Medulla oblongata (tissue), 1 donor: ENCODE results near the gene ADGRE3.
"Not testable (repeated sequence)": the region's sequence is repeated elsewhere in the genome, so short reads cannot be mapped to it uniquely, and the experiment has no call there.

Experiments
- DNase-seq: peaks from one replicate; pipeline ENCODE4 v3.0.0-alpha.2; 2015; ENCODE audit errors: extremely low spot score

The ADGRE3 gene

DNA sequence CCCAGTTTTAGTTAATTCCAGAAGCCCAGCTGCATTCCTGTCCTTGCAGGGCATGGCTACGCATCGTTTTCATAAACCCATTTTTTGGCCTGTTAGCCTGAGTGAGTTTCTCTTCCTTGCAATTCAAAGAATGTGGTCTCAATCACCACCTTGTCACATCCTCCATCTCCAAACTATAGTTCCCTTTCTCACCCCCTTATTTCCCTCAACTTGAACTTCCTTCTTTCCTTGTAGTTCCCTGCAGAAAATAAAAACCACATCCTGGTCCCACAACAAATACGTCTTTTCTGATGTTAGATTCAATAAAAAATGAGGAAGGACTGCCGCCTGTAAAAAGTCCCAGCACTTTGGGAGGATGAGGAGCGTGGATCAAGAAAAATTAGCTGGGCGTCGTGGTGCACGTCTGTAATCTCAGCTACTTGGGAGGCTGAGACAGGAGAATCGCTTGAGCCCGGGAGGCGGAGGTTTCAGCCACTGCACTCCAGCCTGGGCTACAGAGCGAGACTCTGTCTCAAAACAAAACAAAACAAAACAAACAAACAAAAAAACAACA is 13.2 kb downstream of the ADGRE3 start:
- peak; percentile 72 for DNase-seq

DNA sequence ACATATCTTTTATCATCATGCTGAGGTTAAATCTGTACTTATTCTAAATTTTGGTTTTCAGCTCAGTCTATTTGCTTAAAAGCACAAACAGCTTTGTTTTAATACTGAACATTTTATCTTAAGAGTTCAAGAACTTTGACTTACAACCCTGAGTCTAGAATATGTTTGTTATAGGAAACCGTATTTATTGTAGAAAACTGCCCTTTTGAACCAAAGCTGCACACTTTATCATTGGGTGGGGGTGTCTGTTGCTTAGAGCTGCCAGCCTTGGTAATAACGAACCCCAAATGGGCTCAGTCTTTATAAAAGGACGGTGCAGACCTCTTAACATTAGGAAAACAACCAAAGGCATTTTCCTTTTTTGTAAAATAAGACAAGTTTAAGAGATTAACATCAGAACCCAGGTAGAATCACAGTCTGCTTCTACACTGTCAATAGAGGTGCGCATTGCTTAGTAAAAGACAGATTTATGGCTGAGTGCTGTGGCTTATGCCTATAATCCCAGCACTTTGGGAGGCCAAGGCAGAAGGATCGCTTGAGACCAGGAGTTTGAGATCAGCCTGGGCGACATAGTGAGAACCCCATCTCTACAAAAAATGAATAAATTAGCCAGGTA is 14.7 kb downstream of the ADGRE3 start:
- no peak for DNase-seq

DNA sequence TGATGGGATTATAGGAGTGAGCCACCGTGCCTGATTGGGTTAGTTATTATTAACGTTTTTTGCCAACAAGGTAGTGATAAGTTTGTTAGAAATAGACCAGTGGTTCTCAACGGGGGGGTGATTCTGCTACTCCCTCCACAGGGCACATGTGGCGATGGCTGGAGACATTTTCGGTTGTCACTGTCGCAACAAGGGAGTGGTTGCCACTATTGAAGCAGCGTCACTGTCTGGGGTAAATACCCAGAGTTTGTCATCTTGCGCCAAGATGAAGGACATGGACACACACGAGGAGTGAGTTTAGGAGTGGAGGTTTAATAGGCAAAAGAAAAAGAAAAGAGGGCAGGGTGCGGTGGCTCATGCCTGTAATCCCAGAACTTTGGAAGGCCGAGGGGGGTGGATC is 18.9 kb downstream of the ADGRE3 start:
- no peak for DNase-seq

DNA sequence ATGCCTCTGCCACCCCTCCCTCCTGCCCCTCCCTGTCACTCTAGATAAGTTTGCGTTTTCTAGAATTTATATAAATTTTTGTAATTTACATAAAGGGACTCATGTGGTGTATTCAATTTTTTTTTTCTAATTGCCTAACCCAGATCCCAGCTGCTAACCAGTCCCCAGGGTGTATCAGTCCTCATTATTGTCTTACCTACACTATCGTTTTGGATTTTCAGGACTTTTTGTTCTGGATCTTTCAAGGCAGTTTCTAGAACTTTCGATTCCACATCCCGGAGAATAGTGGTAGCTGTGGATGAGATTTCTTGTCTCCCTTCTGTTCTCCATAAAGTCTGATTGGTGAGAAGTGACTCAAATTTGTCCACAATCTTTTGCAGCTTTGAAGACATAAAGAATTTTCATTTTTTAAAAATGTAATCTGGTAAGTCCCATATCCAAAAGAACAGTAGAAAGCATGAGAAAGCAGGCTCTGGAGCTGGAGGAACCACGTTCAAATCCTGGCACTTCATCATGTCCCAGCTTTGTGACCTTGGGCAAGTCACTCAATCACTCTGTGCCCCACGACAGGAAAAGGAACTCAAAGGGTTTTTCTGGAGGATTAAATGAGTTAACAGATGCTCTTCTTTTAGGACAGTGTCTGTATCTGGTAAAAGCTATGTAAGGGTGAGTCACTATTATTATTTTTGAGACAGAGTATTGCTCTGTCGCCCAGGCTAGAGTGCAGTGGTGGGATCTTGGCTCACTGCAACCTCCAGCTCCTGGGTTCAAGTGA is 19.7 kb downstream of the ADGRE3 start:
- DNase-seq, result no peak

DNA sequence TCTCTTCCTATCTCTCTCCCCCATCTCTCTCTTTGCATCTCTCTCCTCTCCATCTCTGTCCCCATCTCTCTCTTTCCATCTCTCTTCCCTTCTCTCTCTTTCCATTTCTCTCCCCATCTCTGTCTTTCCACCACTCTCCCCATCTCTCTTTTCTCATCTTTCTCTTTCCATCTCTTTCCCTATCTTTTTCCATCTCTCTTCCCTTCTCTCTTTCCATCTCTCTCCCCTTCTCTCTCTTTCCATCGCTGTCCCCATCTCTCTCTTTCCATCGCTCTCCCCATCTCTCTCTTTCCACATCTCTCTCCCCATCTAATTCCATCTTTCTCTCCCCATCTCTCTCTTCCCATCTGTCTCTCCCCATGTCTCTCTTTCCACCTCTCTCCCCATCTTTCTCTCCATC is 24.5 kb downstream of the ADGRE3 start:
- no peak for DNase-seq

DNA sequence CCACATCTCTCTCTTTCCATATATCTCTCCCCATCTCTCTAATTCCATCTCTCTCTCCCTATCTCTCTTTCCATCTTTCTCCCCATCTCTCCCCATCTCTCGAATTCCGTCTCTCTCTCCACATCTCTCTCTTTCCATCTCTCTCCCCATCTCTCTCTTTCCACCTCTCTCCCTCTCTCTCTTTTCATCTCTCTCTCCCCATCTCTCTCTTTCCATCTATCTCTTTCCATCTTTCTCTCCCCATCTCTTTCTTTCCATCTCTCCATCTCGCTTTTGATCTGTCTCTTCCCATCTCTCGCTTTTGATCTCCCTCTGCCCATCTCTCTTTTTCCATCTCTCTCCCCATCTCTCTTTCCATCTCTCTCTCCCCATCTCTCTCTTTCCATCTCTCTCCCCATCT is 25.6 kb downstream of the ADGRE3 start:
- no peak for DNase-seq

DNA sequence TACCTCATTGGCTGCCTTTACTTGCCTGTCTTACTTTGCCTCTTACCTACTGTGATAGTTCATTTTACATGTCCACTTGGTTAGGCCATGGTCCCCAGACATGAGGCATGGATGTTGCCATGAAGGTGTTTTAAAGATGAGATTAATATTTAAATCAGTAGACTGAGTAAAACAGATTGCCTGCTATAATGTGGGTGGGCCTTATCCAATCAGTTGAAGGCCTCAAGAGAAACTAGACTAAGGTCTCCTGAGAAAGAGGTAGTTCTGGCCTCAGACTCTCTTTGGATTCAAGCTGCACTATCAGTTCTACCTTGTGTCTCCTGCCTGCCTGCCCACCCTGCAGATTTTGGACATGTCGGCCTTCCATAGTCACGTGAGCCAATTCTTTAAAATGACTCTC is 26.1 kb downstream of the ADGRE3 start:
- no peak for DNase-seq

DNA sequence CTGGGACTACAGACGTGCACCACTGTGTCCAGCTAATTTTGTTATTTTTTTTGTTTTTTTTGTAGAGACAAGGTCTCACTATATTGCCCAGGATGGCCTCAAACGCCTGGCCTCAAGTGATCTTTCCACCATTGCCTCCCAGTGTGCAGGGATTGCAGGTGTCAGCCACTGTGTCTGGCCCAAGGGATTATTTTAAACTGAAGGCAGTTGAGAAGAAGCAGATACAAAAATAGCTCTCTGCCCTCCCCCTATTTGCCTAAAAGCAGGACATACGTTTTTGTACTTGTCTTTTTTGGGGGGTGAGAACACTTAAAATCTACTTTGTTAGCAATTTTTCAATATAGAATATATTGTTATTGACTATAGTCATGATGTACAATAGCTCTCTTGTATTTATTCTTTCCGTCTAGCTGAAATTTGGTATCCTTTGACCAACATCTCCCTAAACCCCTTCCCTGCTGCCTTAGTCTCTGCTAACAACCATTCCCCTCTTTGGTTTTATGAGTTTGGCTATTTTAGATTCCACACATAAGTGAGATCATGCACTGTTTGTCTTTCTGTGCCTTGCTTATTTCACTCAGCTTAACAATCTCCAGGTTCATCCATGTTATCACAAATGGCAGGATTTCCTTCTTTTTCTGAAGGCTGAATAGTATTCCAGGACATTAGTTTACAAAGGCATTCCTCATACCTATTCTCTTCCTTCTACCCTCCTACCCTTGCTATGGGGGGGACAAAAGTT is 34.9 kb downstream of the ADGRE3 start:
- DNase-seq, result no peak

DNA sequence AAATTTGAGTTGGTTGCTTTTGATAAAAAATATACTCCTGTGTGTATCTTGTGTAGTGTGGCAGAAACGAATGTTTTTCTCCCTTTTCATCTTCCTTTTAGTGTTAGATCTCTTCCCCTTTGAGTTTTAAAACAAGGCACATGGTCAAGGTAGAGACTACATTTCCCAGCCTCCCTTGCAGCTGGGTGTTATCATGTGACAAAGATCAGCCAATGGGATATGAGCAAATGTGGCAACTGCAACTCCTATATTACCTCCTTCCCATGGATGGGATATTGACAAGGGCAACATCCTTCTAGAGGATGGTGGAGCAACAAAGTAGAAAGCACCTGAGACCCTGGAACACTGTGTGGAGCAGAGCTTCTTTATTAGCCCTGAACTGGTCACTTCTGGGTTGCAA is 42.4 kb downstream of the ADGRE3 start:
- DNase-seq, result peak; percentile 36

DNA sequence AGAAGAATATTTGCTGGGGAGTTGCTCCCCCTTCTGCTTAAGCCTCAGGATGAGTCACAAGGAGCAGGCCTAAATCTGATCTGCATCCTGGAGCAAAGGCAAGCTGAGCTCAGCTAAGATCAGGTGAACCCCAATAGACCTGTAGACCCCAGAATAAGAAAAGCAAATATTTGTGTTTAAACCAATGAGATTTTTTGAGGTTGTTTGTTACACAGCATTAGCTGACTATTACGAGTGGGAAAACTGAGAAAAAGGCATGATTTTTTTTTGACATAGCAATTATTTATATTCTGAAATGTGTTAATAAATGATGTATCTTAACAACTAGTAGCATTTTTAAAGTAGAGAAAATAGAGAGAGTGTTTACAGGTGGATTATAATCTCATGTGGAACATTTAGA is 45.1 kb downstream of the ADGRE3 start:
- DNase-seq, result no peak

DNA sequence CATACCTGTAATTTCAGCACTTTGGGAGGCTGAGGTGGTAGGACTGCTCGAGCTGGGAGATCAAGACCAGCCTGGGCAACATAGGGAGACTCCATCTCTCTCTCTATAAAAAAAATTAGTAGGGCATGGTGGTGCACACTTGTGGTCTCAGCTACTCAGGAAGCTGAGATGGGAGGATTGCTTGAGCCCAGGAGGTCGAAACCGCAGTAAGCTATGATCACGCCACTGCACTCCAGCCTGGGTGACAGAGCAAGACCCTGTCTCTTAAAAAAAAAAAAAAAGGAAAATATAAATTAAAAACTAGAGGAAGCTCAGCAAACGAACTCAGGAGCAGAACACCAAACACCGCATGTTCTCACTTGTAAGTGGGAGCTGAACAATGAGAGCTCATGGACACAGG is 50.2 kb downstream of the ADGRE3 start:
- DNase-seq, result not testable (repeated sequence)

DNA sequence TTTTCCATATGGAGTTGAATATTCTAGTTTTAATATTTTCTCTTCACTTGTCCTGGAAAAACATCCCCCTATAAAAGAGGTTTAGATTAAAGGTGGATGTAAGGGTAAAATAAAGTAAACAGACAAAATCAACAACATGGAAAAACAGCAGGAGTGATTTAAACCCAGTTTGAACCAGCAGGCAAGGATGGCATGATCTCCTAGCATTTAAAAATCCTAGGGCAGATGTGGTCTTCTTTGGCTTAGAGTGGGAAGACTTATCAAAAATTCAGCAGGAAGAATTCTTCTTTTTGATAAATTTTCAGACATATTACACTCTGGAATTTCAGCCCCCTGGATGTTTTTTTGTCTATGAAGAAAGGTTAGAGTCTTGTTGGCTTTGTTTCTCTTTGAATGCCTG is 55.2 kb downstream of the ADGRE3 start:
- no peak for DNase-seq

DNA sequence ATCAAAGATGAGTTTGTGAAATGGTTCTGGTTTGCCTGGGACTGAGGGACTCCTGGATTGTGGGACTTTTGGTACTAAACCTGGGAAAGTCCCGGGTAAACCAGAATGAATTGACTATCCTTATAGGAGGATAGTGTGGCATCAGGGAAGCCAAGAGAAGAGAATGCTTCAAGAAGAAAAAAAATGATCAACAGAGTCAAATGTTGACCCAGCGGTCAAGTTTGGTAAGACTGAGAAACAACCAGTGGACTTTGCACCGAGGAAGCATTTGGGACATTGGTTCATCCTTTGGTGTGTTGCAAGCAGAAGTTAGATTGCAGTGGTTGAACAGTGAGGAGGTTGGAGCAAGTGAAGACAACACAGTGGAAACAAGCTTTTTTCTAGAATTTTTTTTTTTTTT is 58.2 kb downstream of the ADGRE3 start:
- no peak for DNase-seq

DNA sequence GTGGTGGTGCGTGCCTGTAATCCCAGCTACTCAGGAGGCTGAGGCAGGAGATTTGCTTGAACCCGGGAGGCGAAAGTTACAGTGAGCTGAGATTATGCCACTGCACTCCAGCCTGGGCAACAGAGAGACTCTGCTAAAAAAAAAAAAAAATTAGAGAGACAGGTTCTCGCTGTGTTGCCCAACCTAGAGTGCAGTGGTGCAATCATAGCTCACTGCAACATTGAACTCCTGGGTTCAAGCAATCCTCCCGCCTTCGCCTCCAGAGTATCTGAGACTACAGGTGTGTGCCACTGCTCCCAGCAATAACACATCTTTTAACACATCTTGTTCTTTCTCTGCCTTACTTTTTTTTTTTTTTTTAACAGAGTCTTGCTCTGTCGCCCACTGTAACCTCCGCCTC is 59.0 kb downstream of the ADGRE3 start:
- DNase-seq, result no peak

DNA sequence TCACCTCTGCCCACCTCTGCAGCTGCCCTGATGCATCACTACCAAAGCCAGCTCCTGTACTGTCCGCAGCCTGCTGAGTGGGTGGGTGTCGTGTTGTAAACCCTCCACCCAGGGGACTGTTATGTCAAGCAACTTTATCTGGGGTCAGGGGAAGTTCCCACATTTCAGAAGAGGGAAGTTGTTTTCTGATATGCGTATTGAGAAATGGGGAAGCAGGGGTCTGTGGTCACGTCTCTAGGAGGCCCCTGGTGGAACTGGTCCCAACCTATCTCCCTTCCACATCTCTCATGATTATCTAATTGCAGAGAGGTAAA is 60.6 kb downstream of the ADGRE3 start:
- DNase-seq, result peak; percentile 52

DNA sequence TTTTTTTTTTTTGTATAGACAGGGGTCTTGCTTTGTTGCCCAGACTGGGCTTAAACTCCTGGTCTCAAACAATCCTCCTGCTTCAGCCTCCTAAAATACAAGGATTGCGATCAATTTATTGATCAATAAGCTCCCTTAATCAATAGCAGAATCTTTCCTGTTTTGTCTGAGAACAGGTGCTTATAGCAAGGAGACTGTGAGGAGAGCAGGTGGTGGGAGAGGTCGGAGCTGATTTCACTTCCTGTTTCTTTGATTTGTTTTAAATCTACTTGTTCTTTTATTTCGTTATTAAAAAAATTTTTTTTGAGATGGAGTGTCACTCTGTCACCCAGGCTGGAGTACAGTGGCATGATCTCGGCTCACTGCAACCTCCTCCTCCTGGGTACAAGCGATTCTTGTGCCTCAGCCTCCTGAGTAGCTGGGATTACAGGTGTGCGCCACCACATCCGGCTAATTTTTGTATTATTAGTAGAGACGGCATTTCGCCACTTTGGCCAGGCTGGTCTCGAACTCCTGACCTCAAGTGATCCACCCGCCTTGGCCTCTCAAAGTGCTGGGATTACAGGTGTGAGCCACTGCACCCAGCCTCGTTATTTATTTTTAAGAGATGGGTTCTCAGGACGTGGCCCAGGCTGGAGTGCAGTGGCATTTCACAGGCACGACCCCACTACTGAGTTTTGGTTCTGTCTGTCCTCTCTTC is 61.1 kb downstream of the ADGRE3 start:
- DNase-seq, result not testable (repeated sequence)

DNA sequence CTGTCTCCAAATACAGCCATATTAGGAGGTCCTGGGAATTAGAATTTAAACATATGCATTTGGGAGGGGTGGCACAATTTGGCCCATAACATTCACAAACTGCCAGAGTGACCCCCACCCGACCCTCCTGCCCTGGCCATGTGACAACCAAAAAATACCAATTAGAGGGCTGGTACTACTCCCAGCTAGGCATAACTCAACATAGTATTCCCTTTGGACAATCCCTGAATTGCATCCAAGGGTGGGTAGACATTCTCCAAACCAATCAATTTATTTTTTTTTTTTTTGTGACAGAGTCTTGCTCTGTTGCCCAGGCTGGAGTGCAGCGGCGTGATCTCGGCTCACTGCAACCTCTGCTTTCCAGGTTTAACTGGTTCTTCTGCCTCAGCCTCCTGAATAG is 62.0 kb downstream of the ADGRE3 start:
- no peak for DNase-seq

DNA sequence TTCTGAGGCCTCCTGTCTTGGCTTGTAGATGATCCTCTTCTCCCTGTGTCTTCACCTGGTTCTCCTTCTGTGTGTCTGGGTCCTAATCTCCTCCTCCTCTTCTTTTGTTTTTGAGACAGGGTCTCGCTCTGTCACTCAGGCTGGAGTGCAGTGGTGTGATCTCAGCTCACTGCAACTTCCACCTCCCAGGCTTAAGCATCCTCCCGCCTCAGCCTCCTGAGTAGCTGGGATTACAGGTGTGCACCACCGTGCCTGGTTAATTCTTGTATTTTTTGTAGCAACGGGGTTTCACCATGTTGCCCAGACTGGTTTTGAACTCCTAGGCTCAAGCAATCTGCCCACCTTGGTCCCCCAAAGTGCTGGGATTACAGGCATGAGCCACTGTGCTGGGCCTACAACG is 62.4 kb downstream of the ADGRE3 start:
- not testable (repeated sequence) for DNase-seq

DNA sequence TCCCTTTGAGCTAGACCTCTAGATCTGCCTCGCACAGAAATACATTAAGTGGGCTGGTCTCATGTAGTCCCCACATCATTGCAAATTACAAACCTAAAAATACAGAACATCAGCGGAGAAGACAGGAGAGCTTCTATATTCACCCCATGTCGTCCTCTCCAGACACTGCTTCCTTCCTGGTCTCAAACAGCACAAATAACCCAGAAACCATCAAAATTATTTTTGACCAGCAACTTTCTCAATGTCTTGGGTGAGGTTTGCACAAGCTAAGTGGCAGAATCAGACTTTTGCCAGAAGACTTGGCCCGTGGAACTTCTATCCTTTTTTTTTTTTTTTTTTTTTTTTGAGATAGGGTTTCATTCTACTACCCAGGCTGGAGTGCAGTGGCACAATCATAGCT is 63.6 kb downstream of the ADGRE3 start:
- peak; percentile 68 for DNase-seq

DNA sequence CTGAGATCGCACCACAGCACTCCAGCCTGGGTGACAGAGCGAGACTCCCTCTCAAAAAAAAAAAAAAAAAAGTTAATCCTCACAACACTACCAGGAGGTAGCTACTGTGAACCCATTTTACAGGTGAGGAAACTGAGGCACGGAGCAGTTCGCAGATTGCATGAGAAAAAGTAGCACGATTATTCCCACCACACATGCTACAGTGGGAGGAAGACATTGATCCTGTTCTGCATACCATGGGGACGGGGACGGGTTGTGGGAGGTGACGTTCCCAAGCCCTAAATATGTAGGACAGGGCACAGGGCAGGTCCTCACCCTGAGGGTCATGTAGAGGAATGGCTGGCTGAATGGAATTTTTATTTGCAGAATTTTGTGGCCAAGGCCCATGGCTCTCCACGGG is 68.0 kb downstream of the ADGRE3 start:
- DNase-seq, result no peak

DNA sequence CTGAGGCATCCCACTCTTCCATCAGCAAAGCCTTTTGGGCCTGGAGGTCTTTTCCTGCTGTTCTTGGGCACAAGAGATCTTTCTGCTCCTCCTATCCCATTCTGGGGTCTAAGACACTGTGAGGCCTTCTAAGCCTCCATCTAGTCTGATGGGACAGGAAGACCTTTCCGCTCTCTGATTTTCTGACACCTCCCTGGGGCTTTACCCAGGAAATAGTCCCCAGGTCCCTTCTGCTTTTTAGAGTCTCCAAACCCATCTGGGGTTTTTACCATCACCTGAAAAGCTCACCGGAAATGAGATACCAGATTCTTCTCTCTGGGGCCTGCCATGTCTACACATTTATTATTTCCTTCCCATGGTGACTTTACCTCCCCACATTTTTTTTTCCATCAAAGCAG is 70.7 kb downstream of the ADGRE3 start:
- no peak for DNase-seq

DNA sequence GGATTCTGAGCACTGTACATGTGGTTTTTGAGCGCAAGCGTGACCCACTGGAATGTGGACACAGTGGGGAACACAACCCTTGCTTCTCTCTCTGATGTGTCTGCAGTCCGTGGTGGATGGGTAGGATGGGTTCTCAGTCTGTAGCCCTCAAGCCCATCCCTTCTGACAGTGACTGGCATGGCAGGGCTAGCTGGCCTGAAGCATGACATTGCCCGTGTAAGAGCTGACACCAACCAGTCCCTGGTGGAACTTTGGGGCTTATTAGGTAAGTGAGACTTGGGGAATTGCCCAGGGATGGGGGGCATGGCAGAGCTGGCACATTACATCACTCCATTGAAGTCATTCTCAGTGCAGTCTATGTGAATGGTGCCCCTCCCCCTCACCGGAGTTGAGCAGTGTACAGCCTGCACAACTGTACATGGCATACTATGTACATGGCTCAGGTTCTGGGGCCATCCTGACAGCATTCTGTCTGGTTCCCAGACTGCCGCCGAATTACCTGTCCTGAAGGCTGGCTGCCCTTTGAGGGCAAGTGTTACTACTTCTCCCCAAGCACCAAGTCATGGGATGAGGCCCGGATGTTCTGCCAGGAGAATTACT is 75.0 kb downstream of the ADGRE3 start:
- DNase-seq, result no peak
